HG02763 (cell line): ENCODE data around the gene CDKL4.
"Not testable (repeated sequence)": the region's sequence is repeated elsewhere in the genome, so short reads cannot be mapped to it uniquely, and the experiment has no call there.

ENCODE experiments used
- ATAC-seq: cut with Tn5 transposase; IDR thresholded peaks from one replicate; pipeline ENCODE4 v1.9.1; 2021; ENCODE audit warnings: mild to moderate bottlenecking, moderate library complexity; ENCODE audit not compliant: unreplicated experiment

Gene CDKL4

DNA sequence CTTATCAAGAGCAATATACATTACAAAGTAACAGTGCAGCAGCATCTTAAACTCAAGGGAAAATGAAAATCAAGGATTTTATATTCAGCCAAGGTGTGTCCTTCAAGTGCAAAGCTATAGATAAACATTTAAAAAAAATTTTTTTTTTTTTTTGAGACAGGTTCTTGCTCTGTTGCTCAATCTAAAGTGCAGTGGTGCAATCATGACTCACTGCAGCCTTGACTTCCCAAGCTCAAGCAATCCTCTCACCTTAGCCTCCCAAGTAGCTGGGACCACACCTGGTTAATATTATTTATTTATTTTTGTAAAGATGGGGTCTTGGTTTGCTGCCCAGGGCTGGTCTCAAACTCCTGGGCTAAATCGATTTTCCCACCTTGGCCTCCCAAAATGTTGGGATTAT, 9.0 kb downstream of the CDKL4 start:
- no peak for ATAC-seq

DNA sequence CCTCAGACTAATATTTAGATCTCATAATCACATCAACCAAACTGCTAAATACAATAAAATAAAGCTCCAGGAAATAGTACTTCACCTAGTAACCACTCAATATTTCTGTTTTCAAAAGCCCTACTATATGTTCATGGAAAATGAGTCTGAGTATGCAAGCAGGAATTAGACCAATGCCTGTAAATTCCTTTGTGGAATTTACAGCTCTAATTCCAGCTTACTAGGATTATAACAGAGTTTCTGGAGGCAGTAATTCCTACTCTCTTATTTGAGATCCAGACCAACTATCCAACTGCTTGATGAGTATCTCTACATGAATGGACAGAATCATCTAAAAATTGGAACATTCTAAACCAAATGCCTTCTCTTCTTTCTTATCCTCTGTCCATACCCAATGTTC, 11.6 kb downstream of the CDKL4 start:
- ATAC-seq = no peak

DNA sequence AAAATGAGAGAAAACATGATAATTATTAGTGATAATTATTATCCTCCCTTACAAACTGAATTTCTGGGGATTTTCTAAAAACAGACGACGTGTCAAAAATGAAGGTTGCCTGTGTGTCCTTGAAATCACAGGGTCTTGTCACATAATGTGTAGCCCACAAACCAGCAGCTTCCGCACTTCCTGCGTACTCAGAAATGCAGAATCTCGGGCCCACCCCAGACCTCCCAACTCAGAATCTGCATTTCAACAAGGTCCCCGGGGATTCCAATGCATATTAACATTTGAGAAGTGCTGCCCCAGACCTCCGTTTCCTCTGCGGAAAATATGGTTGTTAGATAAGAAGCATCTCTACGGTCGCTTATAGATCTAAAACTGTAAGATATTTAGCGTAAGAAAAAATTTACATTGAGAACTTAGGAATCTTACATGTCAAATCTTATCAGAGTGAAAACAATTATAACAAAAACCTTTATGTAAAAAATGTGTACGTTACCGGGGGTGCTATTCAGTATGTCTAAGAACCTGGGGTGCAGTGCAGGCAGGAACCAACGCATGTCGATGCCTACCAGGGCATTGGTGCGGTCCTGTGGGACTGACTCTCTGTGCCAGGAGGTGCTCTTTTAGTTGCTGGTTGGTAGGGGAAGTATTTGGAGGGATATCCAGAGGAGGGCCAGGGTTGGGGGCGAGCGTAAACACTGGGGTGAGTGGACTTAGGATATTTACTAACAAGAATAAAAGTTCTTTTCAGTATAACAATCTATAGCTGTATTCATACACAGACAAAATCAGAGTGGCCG, 15.2 kb downstream of the CDKL4 start:
- no peak for ATAC-seq

GRCh38 chr2:39227628-39228412, 15.9 kb downstream of the CDKL4 start:
- ATAC-seq = peak; percentile 68

DNA sequence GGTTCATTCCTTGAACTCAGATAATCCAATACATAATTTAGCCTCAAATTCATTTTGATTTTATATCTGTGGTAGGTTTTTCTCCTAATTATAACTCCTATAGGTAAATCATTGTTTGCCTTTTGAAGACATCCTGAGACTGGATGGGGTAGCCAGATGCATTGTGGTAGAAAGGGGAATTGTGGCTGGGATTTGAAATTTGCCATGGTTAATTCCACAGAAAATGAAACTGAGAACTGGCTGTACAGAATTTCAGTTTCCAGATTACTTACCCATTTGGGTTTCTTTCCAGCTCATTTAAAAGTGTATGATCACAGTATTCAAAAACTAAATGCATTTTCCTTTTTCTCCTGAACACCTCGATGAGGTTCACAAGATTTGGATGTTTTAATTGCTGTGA, 18.2 kb downstream of the CDKL4 start:
- no peak for ATAC-seq

DNA sequence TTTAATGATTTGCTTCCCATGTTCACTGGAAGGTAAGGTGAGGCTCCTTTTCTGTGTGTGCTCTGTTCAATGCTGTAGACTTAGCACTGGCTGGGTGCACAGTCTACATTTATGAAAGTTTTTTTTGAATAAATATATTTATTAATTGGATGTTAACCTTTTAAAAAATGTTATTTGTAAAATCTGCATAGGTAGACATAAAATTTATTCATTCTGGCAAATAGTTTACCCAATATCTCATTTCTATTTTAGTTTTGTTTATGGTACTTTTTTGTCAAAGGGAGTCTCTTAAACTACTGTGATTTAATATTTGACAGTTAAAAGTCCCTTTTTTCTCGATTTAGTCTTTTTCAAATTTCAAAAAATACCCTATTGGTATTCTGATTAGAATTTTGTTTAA, 19.9 kb downstream of the CDKL4 start:
- no peak for ATAC-seq

DNA sequence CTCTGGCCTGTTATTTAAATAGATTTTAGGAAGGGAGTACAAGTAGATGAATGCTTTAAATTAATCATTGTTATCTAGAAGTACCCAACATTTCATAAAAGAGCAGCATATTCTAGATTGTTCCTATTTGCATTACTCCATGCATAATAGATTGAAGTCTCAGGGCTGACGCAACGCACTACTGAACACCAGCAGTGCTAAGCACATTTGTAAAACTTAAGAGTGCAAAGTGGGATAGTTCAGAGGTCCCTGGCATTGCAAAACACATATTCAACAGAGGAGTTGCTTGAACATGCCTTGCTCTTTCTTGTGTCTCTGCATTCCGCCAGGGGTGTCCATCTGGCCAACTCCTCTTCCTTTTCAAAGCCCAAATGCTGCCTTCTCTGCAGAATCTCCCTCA, 22.3 kb downstream of the CDKL4 start:
- ATAC-seq = no peak

DNA sequence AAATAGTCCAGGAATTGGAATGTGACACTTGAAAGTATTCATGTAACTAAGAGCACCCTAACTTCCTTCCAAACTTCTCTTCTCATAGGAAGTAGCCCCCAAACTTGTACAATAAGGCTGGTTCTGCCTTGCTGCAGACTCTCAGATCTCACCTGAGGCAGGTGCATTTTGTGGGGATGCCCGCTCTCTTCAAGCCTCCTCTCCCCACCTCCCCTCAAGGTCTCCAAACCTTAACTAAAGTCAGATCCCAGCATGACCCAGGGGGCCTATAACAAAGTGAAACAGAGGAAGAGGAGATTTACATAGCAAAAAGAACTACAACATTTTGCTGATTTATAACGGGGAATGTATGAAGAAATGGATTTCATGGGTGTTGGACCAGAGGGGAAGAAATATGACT, 23.6 kb downstream of the CDKL4 start:
- ATAC-seq = no peak

- ATAC-seq = no peak
Measured at GRCh38 chr2:39218391-39218790, 25.4 kb downstream of the CDKL4 start.

DNA sequence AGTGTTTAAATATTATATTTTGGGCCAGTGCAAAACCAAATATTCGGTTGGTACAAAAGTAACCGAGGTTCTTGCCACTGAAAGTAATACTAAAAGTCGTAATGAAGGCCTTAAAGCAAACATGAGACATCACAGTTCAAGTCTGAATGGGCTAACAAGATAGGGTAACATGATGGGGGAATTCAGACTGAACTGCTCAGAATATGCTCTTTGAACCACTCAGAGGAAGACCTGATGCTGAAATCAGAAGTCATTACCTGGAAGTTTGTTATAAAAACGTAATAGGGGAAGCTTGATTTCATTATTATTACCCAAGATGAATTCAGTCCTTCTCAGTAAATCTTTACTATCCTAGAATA, 26.6 kb downstream of the CDKL4 start:
- no peak for ATAC-seq

DNA sequence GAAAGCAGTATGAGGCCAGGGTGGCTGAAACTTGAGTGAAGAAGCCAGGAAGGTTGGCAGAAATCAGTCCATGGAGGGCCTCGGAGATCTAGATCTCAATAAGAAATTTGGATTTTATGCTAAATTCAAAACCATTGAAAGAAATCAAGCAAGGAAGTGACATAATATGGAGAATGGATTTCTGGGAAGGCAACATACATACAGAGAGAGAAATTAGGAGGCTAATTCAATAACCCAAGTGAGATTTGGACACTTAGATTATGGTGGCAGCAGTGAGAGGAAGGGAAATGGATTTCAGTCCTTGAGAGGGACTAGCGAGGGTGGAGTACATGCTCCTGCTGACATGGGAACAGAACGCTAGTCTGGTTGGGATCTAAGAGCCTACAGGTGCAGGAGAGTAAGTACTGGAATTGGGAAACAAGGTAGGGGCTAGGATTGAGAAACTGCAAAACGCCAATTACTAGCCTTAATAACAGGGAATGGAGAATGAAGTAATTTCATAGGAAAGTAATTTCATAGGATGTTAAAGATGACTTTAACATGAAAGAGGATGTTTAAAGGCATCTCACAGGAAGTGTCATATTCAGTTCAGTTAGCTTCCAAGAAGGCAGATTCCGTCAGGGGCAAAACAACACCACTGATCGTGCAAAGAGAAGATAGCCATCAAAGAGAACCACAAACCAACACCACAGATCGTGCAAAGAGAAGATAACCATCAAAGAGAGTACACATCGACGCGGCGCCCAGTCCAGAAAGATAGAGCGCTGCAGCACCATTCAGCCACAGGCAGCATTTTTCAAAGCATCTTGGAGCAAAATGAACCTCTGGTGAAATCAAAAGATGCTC, 27.2 kb downstream of the CDKL4 start:
- no peak for ATAC-seq

DNA sequence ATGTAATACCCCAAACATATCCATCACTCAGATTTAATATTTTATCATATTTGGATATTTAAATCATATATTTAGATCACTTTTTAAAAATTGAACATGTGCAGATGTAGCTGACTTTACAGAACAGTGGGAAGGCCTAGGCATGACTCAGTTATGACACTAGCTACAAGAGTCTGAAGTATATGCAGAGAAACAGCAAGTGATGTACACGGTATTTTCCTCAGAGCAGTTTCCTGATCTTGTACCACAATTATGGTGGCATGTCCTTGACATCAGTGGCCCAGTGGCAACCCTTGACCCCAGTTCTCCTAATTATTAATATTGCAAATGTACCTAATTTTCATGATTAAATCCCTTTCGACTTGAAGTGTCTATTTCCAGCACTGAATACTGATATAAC, 28.2 kb downstream of the CDKL4 start:
- ATAC-seq = no peak

DNA sequence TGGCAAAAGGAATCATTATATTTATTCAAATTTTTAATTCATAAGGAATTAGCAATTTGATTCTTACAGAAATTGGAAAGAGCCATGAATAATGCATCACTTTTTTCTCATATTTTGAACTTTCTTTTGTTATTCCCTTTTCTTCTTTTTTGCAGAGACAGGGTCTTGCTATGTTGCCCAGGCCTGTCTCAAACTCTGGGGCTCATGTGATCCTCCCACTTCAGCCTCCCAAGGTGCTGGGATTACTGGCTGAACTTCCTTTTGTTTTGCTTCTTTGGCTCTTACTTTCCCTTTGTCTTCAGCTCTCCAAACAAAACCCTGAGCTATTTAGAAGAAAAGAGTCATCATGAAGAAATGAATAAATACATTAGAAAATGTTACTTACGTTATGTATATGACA, 30.8 kb downstream of the CDKL4 start:
- ATAC-seq = no peak

DNA sequence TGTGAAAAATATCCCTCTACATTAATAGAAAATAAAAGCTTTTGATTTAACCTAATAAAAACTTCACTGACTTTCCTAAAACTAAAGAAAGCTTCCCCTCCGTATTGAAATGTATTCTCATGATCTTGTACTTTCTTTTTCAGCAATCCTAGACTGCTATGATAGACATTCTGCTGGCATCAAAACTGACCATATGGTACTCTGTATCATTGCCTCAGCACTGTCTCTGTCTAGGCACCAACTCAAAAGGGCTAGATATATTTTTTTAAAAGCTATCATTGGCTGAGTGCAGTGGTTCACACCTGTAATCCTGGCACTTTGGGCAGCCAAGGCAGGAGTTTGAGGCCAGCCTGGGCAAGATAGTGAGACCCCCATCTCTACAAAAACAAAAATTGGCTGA, 32.9 kb downstream of the CDKL4 start:
- no peak for ATAC-seq

DNA sequence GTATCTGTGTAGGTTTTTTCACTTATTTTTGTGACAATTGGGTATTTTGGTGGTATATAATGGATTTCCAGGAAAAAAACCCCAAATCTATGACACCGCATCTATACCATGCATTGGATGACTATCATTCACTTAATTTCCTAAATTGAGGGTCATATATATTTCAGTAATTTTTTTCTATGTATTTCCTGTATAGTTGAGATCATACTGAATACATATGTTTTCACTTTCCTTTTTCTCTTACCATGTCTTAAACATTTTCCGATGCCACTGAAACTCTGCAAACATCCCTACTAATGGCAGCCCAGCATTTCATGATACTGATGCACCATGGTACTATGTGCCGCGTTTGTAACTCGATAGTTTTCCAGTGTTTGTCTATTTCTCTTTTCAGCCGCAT, 40.4 kb downstream of the CDKL4 start:
- ATAC-seq = no peak

- no peak for ATAC-seq
Measured at GRCh38 chr2:39202639-39203369, 41.0 kb downstream of the CDKL4 start.

DNA sequence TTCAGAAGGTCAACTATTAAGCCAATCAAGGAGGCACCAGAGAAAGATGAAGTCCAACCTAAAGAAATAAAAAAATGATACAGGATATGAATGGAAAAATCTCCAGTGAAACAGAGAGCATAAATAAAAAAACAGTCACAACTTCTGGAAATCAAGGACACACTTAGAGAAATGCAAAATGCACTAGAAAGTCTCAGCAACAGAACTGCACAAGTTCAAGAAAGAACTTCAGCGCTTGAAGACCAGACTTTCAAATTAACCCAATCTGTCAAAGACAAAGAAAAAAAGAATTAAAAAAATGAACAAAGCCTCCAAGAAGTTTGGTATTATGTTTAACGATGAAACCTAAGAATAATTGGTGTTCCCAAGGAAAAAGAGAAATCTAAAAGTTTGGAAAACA, 46.8 kb downstream of the CDKL4 start:
- not testable (repeated sequence) for ATAC-seq

GRCh38 chr2:39194686-39195085, 49.1 kb downstream of the CDKL4 start:
- ATAC-seq = no peak

DNA sequence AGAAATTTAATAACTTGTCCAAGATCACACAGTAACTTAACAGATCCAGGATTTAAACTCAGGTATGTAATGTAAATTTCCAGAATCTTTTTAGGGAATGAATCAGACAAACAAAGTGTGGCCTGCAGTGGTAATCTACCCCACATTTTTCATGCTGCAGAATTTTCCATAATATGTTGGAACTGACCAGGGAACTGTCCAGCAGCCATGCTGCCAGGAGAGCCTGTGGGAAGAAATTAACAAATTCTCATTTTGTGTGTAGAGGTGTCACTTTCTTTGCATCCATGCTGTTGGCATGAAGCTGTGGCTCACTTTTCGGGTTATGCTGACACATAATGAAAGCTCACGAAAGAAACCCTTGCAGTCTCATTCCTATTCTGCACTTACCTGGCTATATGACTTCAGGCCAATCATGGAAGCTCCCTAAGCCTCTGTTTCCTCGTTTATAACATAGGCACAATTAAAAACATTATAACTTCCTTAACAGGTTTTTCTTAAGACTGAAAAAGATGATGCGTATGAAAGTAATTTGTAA, 54.7 kb downstream of the CDKL4 start:
- no peak for ATAC-seq

DNA sequence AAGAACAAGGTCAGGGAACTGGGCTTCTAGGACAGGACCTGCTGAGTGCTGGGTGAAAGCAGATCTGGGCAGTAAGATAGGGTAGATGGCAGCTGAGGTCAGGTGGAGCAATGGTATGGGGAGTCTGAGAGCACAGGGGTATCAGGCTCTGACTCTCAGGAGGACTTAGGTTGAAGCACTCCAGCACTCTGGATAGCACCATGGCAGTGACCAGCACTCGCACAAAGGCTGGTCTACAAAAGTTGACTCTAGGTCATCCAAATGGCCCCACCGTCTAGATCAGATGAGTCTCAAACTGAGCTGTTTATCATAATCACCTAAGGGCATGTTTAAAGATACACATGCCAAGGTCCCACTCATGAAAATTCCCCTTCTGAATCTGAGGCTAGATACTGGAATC, 60.1 kb downstream of the CDKL4 start:
- no peak for ATAC-seq

DNA sequence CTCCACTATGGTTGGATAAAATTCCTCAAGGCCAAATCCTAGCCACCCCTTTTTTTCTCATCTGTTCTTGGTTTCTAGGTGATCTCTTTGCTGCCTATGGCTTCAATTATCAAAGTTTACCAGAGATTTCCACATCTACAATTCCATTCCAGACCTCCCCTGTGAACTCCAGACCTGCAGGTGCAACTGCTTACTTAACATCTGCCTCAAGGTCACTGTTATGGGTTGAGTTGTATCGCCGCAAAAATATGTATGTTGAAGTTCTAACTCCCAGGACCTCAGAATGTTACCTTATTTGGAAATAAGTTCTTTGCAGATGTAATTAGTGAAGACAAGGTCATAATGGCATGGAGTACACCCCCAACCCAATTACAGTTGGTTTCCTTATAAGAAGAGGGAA, 62.5 kb downstream of the CDKL4 start:
- ATAC-seq = no peak
